Measurements from ENCODE around the gene BICD2. TPM values are rescaled to one million over a fixed set of nuclear protein-coding genes. Genes with fewer than 3 reads are reported as not detected.

Gene BICD2
- polyA plus RNA-seq, 3 donors = 13.8 to 29.4 (median 25.6) TPM

DNA sequence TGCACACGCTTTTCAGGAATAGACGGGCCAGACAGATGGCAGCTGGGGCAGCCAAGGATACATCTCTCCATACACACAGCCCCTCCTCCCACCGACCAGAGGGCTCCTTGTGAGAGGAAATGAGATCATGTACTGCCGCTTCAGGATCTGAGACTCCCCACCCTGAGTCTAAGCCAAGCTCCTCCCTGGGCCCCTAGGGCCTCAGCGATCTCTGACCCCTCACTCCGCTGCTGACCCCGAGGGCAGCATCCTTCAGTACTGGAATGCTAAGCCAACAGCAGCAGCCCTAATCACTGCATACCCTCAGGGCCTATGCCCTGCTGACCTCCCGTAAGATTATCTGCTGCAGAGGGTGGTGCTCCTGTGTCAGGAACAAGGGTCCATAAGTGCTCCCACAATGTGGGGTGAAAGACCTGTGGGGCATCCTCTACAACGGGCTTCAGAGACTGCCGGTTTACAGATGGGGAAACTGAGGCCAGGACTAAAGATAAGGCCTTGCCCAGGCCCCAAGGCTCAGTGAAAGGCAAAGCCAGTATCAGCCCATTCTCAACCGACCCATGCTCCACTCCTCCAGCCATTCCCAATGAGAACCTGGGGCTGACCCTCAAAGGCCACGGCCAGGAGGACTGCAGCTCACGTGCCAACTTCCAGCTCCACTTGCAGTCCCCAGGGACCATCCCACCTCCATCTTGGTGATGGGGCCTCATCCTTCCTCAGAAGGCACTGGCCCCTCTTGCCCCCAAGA lies 37.5 kb downstream of the BICD2 start:
- no peaks in the 10 kb centered on the region for H3K9me3 Mint-ChIP-seq
- intact Hi-C loops (cut with micrococcal nuclease) = no loop called here
- peaks cover 0 to 2% (median 0%) of the 10 kb centered on the region in 3 donors for H3K27me3 Mint-ChIP-seq (ENCODE audit: low read depth in 3 of 3)
- no peak overlapping the region for H3K9ac ChIP-seq (ENCODE audit: insufficient read depth, low read length, poor library complexity, severe bottlenecking)
- peaks cover 39% of the 10 kb centered on the region for H3K4me1 Mint-ChIP-seq
- no peak overlapping the region for H3K4me2 ChIP-seq (replicated peaks; ENCODE audit: extremely low read depth, low read length, poor library complexity, severe bottlenecking)
- H3K36me3 ChIP-seq (replicated peaks in 1 of 2; ENCODE audit: control insufficient read depth in 1 of 2, insufficient read depth in 2 of 2, low read length in 2 of 2) = peaks cover 63 to 80% of the 10 kb centered on the region in 2 donors
- peaks cover 18 to 21% of the 10 kb centered on the region in 2 donors for H3K4me1 ChIP-seq (ENCODE audit: control insufficient read depth in 1 of 2, insufficient read depth in 2 of 2, low read length in 2 of 2)
- peak overlapping the region in 5 of 7 donors; percentile 13 to 71 (median 39) for H3K27ac Mint-ChIP-seq
- no peaks in the 10 kb centered on the region for H3K9me3 ChIP-seq (replicated peaks in 1 of 2; ENCODE audit: control insufficient read depth in 1 of 2, insufficient read depth in 1 of 2, low read length in 2 of 2)
- peaks cover 100% of the 10 kb centered on the region for H4K20me1 ChIP-seq (ENCODE audit: insufficient read depth, low read length)
- TF ChIP-seq, protein P1, sequence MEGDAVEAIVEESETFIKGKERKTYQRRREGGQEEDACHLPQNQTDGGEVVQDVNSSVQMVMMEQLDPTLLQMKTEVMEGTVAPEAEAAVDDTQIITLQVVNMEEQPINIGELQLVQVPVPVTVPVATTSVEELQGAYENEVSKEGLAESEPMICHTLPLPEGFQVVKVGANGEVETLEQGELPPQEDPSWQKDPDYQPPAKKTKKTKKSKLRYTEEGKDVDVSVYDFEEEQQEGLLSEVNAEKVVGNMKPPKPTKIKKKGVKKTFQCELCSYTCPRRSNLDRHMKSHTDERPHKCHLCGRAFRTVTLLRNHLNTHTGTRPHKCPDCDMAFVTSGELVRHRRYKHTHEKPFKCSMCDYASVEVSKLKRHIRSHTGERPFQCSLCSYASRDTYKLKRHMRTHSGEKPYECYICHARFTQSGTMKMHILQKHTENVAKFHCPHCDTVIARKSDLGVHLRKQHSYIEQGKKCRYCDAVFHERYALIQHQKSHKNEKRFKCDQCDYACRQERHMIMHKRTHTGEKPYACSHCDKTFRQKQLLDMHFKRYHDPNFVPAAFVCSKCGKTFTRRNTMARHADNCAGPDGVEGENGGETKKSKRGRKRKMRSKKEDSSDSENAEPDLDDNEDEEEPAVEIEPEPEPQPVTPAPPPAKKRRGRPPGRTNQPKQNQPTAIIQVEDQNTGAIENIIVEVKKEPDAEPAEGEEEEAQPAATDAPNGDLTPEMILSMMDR (IDR thresholded peaks at IDR 0.05) = no peak
- no peaks in the 10 kb centered on the region for H3K27me3 ChIP-seq (ENCODE audit: control insufficient read depth in 2 of 2, insufficient read depth in 2 of 2, low read length in 2 of 2)
- DNase-seq = no peak
- 85% methylated on average over 8 of the region's 13 CpGs for WGBS (ENCODE audit: insufficient coverage)
- H2AFZ ChIP-seq (ENCODE audit: insufficient read depth, low read depth, low read length, poor library complexity, severe bottlenecking) = no peak overlapping the region
- H3K4me3 ChIP-seq (replicated peaks in 1 of 3; ENCODE audit: low read depth in 2 of 3, low read length in 3 of 3) = no peak overlapping the region
- H3K27ac ChIP-seq (ENCODE audit: low read depth in 1 of 2, low read length in 2 of 2) = peak overlapping the region in 1 of 2 donors; percentile 14
- H3K4me3 Mint-ChIP-seq = no peak overlapping the region
- H3K36me3 Mint-ChIP-seq = peaks cover 61 to 83% of the 10 kb centered on the region in 2 donors
- H3K79me2 ChIP-seq (ENCODE audit: insufficient read depth, low read length) = peaks cover 85% of the 10 kb centered on the region

DNA sequence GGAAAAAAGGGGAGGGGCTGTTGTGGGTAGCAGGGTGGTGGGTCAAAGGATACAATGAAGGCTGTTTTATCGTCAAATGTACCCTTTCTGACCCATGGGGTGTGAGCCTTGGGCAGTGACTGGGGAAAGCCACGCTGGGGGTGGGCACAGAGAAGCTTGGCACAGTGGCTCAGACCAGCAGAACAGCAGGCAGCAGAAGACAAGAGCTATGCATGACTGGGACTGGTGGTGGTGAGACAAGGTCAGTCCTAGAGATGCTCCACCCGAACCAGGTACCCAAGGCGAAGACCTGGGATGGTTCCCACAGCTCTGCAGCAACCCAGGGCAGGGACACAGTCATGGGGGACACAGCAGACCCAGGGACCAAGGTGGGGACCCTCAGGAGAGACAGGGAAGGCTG lies 38.3 kb downstream of the BICD2 start:
- H2AFZ ChIP-seq (ENCODE audit: insufficient read depth, low read depth, low read length, poor library complexity, severe bottlenecking) = no peak overlapping the region
- no peaks in the 10 kb centered on the region for H3K9me3 Mint-ChIP-seq
- H3K27me3 ChIP-seq (ENCODE audit: control insufficient read depth in 2 of 2, insufficient read depth in 2 of 2, low read length in 2 of 2) = no peaks in the 10 kb centered on the region
- H3K4me3 Mint-ChIP-seq = no peak overlapping the region
- no peak overlapping the region for H3K4me3 ChIP-seq (replicated peaks in 1 of 3; ENCODE audit: low read depth in 2 of 3, low read length in 3 of 3)
- intact Hi-C loops (cut with micrococcal nuclease) = no loop called here
- peaks cover 77% of the 10 kb centered on the region for H3K79me2 ChIP-seq (ENCODE audit: insufficient read depth, low read length)
- no peaks in the 10 kb centered on the region for H3K9me3 ChIP-seq (replicated peaks in 1 of 2; ENCODE audit: control insufficient read depth in 1 of 2, insufficient read depth in 1 of 2, low read length in 2 of 2)
- H3K36me3 Mint-ChIP-seq = peaks cover 66 to 85% of the 10 kb centered on the region in 2 donors
- TF ChIP-seq, protein P1 (IDR thresholded peaks at IDR 0.05) = no peak
- peaks cover 44% of the 10 kb centered on the region for H3K4me1 Mint-ChIP-seq
- H4K20me1 ChIP-seq (ENCODE audit: insufficient read depth, low read length) = peaks cover 100% of the 10 kb centered on the region
- 95% methylated on average over 4 of the region's 4 CpGs for WGBS (ENCODE audit: insufficient coverage)
- DNase-seq = no peak
- peaks cover 26 to 29% of the 10 kb centered on the region in 2 donors for H3K4me1 ChIP-seq (ENCODE audit: control insufficient read depth in 1 of 2, insufficient read depth in 2 of 2, low read length in 2 of 2)
- H3K9ac ChIP-seq (ENCODE audit: insufficient read depth, low read length, poor library complexity, severe bottlenecking) = no peak overlapping the region
- H3K36me3 ChIP-seq (replicated peaks in 1 of 2; ENCODE audit: control insufficient read depth in 1 of 2, insufficient read depth in 2 of 2, low read length in 2 of 2) = peaks cover 71 to 88% of the 10 kb centered on the region in 2 donors
- no peak overlapping the region for H3K27ac ChIP-seq (ENCODE audit: low read depth in 1 of 2, low read length in 2 of 2)
- H3K4me2 ChIP-seq (replicated peaks; ENCODE audit: extremely low read depth, low read length, poor library complexity, severe bottlenecking) = no peak overlapping the region
- peaks cover 0 to 2% (median 0%) of the 10 kb centered on the region in 3 donors for H3K27me3 Mint-ChIP-seq (ENCODE audit: low read depth in 3 of 3)
- peak overlapping the region in 2 of 7 donors; percentile 49 to 65 for H3K27ac Mint-ChIP-seq
